Sigmoid colon (tissue), 4 donors: ENCODE measurements around the gene ITGA1.

Experiments
- EP300 ChIP-seq, 4 donors: sonication (generic); formaldehyde crosslinking; IDR thresholded peaks; one replicate each; pipeline ENCODE4 v1.6.1; 2017; ENCODE audit warnings: antibody characterized with exemption in 4 of 4
- POLR2A ChIP-seq, 2 donors: fragments of 450-650 bp; IDR thresholded peaks; one replicate each; pipeline ENCODE4 v1.6.1; 2016; ENCODE audit warnings: antibody characterized with exemption in 2 of 2, mild to moderate bottlenecking in 2 of 2, moderate library complexity in 2 of 2
- POLR2AphosphoS5 ChIP-seq, 4 donors: sonication (generic); formaldehyde crosslinking; IDR thresholded peaks; one replicate each; pipeline ENCODE4 v1.6.1; 2017; ENCODE audit warnings: antibody characterized with exemption in 4 of 4
- TF ChIP-seq, protein P1 (sequence below), 4 experiments: fragments of 450-650 bp in 3 of 4; fragments of 200-600 bp in 1 of 4; IDR thresholded peaks; one replicate each; pipeline ENCODE4 v1.5.1; 2016 to 2019; ENCODE audit warnings: antibody characterized with exemption in 4 of 4, mild to moderate bottlenecking in 3 of 4, moderate library complexity in 2 of 4

DNA sequence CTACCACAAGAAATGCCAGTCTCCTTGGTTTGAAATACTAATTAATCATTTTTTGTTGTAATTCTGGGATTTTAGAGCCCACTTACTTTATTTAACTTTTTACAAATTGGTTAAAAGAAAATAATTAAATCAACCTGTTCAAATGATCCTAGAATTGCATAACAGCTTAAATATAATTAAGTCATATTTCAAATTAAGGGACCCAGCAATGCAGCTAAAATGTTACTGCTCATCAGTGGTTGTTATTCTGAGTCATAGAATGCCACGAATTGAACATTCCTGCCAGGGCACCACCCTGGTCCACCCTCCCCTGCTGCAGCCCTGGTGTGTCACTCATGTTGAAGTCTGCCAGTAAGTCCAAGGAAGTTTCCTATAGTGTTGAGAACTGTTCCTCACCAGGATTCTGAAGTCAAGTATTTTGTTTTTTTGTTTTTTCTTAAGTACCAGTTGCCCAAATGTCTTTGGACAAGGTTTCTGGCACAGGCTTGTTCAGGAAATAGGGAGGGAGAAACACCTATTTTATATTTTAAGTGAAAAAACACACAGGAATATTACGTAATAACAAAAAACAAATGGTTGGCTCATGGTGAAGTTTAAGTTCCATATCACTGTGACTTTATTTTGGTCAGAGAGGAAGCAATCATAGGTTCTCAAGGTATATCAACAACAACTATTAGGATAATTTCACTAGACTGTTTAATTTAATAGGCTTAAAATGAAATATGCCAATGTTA is 4.3 kb upstream of the ITGA1 start:
- peak in 1 of 4 donors; percentile 7 for TF ChIP-seq POLR2AphosphoS5 (IDR thresholded peaks at IDR 0.05)
- TF ChIP-seq, protein P1, sequence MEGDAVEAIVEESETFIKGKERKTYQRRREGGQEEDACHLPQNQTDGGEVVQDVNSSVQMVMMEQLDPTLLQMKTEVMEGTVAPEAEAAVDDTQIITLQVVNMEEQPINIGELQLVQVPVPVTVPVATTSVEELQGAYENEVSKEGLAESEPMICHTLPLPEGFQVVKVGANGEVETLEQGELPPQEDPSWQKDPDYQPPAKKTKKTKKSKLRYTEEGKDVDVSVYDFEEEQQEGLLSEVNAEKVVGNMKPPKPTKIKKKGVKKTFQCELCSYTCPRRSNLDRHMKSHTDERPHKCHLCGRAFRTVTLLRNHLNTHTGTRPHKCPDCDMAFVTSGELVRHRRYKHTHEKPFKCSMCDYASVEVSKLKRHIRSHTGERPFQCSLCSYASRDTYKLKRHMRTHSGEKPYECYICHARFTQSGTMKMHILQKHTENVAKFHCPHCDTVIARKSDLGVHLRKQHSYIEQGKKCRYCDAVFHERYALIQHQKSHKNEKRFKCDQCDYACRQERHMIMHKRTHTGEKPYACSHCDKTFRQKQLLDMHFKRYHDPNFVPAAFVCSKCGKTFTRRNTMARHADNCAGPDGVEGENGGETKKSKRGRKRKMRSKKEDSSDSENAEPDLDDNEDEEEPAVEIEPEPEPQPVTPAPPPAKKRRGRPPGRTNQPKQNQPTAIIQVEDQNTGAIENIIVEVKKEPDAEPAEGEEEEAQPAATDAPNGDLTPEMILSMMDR (IDR thresholded peaks at IDR 0.05) = no peak
- TF ChIP-seq EP300 (IDR thresholded peaks at IDR 0.05) = no peak
- no peak for TF ChIP-seq POLR2A (IDR thresholded peaks at IDR 0.05)
